Neuron (in vitro differentiated cells): ENCODE results near the gene ACTR6.
A peak's percentile ranks its signal among the peaks of the same experiment; 100 is the strongest.
"Not testable (repeated sequence)": the region's sequence is repeated elsewhere in the genome, so short reads cannot be mapped to it uniquely, and the experiment has no call there.

Source experiments
- H2AFZ ChIP-seq: one replicate; pipeline ENCODE4 v1.6.1; 2013; ENCODE audit warnings: low read depth, mild to moderate bottlenecking, inconsistent platforms, low read length, moderate library complexity
- H3K27me3 ChIP-seq: one replicate; pipeline ENCODE4 v1.6.1; 2013; ENCODE audit warnings: low read length; ENCODE audit not compliant: insufficient read depth
- H3K36me3 ChIP-seq: one replicate; pipeline ENCODE4 v1.6.1; 2013; ENCODE audit warnings: low read length; ENCODE audit not compliant: insufficient read depth
- H3K4me1 ChIP-seq: one replicate; pipeline ENCODE4 v1.6.1; 2013; ENCODE audit warnings: low read length; ENCODE audit not compliant: insufficient read depth
- H3K4me3 ChIP-seq: 2 replicates; pipeline ENCODE4 v1.5.1; 2013; ENCODE audit warnings: mild to moderate bottlenecking, low read length, moderate library complexity
- H3K9me3 ChIP-seq: one replicate; pipeline ENCODE4 v1.6.1; 2013; ENCODE audit warnings: low read length

Gene ACTR6

DNA sequence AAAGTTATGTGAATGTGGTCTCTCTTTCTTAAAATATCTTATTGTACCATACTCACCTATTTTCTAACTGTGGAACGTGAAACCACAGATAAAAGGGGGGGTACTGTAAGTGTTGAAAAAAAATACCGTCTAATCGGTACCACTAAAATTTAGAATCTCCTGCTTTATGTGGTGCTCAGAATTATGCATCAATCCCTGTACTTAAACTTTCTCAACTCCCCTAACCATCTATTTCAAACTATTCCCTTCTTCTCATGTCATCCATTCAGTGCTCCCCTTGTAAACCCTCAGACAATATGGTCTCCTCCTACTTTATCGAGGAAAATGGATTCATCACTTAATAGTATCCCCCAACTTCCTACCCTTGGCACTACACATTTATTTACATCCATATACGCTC lies 42.5 kb downstream of the ACTR6 start:
- H3K4me3 ChIP-seq: no peak overlapping the region

GRCh38 chr12:100247765-100248164 lies 47.1 kb downstream of the ACTR6 start:
- H2AFZ ChIP-seq: no peak overlapping the region
- no peaks in the 10 kb centered on the region for H3K36me3 ChIP-seq
- no peak overlapping the region for H3K4me3 ChIP-seq

More for the DNA sequence above, 42.5 kb downstream of the ACTR6 start:
- H3K4me1 ChIP-seq: no peaks in the 10 kb centered on the region
- H2AFZ ChIP-seq: no peak overlapping the region
- H3K27me3 ChIP-seq: no peaks in the 10 kb centered on the region
- H3K36me3 ChIP-seq: no peaks in the 10 kb centered on the region
- no peaks in the 10 kb centered on the region for H3K9me3 ChIP-seq

GRCh38 chr12:100248886-100249285 lies 48.3 kb downstream of the ACTR6 start:
- no peaks in the 10 kb centered on the region for H3K4me1 ChIP-seq
- no peak overlapping the region for H2AFZ ChIP-seq
- no peaks in the 10 kb centered on the region for H3K9me3 ChIP-seq

More at GRCh38 chr12:100247765-100248164, 47.1 kb downstream of the ACTR6 start:
- H3K27me3 ChIP-seq: no peaks in the 10 kb centered on the region
- no peaks in the 10 kb centered on the region for H3K4me1 ChIP-seq
- no peaks in the 10 kb centered on the region for H3K9me3 ChIP-seq

GRCh38 chr12:100249941-100250340 lies 49.3 kb downstream of the ACTR6 start:
- H3K4me1 ChIP-seq: no peaks in the 10 kb centered on the region
- H3K4me3 ChIP-seq: no peak overlapping the region
- H3K36me3 ChIP-seq: no peaks in the 10 kb centered on the region
- H3K9me3 ChIP-seq: no peaks in the 10 kb centered on the region
- no peaks in the 10 kb centered on the region for H3K27me3 ChIP-seq
- no peak overlapping the region for H2AFZ ChIP-seq

More at GRCh38 chr12:100248886-100249285, 48.3 kb downstream of the ACTR6 start:
- H3K36me3 ChIP-seq: no peaks in the 10 kb centered on the region
- H3K27me3 ChIP-seq: no peaks in the 10 kb centered on the region
- H3K4me3 ChIP-seq: no peak overlapping the region

DNA sequence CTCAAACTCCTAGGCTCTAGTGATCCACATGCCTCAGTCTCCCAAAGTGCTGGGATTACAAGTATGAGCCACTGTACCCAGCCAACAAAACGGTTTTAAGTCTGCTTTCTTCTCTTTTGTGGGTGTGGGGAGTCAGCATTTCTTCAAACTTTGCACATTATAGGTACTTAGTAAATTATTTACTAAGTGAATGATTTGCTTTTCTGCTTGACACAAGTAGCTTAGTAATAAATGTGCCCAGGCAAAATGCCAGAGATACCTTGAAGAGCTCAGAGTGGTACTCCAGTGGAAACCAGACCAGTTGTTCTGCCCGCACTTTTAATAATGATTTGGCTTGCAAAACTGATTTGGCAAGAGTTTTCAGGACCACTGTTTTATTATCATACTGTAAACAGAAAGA lies 51.3 kb downstream of the ACTR6 start:
- no peaks in the 10 kb centered on the region for H3K27me3 ChIP-seq
- H2AFZ ChIP-seq: no peak overlapping the region
- no peak overlapping the region for H3K4me3 ChIP-seq
- no peaks in the 10 kb centered on the region for H3K9me3 ChIP-seq
- no peaks in the 10 kb centered on the region for H3K4me1 ChIP-seq
- H3K36me3 ChIP-seq: no peaks in the 10 kb centered on the region

- H3K36me3 ChIP-seq: no peaks in the 10 kb centered on the region
- H3K9me3 ChIP-seq: no peaks in the 10 kb centered on the region
- H3K27me3 ChIP-seq: no peaks in the 10 kb centered on the region
- no peak overlapping the region for H2AFZ ChIP-seq
- H3K4me3 ChIP-seq: no peak overlapping the region
- H3K4me1 ChIP-seq: no peaks in the 10 kb centered on the region
Observed at GRCh38 chr12:100253437-100253836, 52.8 kb downstream of the ACTR6 start.

DNA sequence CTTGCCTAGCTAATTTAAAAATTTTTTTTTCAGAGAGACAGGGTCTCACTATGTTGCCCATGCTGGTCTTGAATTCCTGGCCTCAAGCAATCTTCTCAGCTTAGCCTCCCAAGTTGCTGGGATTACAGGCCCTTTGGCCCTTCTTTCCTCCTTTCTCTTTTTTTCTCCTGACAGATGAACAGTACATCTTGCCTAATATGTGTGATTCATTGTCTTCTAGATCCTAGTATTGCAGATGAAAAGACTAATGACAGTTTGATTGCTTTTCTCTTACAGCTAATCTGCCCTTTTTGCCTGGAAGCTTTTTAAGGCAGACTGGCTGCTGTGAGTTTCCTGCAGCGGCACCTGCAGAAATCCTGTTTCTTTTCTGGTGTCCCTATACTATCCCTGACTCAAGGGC lies 54.3 kb downstream of the ACTR6 start:
- Histone ChIP-seq H3K4me1 (no peaks in the 10 kb centered on the region), H3K4me3 (no peak overlapping the region), H3K9me3 (no peaks in the 10 kb centered on the region), H3K27me3 (no peaks in the 10 kb centered on the region), H2AFZ (no peak overlapping the region), H3K36me3 (no peaks in the 10 kb centered on the region)

DNA sequence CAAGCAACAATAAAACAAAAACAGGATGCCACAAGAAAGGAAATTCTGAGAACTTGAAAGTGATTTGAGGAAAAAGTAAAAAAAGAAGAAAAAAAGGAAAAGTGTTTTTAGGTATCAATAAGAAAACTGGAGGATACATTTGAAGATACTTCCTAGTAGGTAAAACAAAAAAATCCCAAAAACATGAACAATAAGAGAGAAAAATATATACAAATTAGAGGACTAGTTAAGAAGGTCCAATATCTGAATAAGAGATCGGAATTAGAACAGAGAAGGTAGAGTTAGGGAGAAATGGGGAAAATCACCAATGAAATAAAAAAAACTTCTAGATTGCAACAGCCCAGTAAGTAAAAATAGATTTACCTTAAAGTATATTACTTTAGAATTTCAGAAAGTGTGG lies 57.5 kb downstream of the ACTR6 start:
- Histone ChIP-seq H3K9me3 (no peaks in the 10 kb centered on the region), H3K4me3 (no peak overlapping the region)

GRCh38 chr12:100263131-100263530 lies 62.5 kb downstream of the ACTR6 start:
- H2AFZ ChIP-seq: no peak overlapping the region
- H3K4me1 ChIP-seq: peaks cover 5% of the 10 kb centered on the region

More for the DNA sequence above, 57.5 kb downstream of the ACTR6 start:
- H2AFZ ChIP-seq: no peak overlapping the region
- H3K4me1 ChIP-seq: no peaks in the 10 kb centered on the region
- no peaks in the 10 kb centered on the region for H3K27me3 ChIP-seq
- no peaks in the 10 kb centered on the region for H3K36me3 ChIP-seq

GRCh38 chr12:100265107-100265506 lies 64.5 kb downstream of the ACTR6 start:
- not testable (repeated sequence) for H3K36me3 ChIP-seq, H3K9me3 ChIP-seq, H2AFZ ChIP-seq, H3K27me3 ChIP-seq, H3K4me3 ChIP-seq
- H3K4me1 ChIP-seq: peaks cover 19% of the 10 kb centered on the region

More at GRCh38 chr12:100263131-100263530, 62.5 kb downstream of the ACTR6 start:
- Histone ChIP-seq H3K27me3 (no peaks in the 10 kb centered on the region), H3K9me3 (no peaks in the 10 kb centered on the region), H3K36me3 (no peaks in the 10 kb centered on the region), H3K4me3 (no peak overlapping the region)

- peak overlapping the region; percentile 85 for H2AFZ ChIP-seq
- peak overlapping the region; percentile 69 for H3K4me3 ChIP-seq
- no peaks in the 10 kb centered on the region for H3K27me3 ChIP-seq
Observed at GRCh38 chr12:100265732-100266584, 65.3 kb downstream of the ACTR6 start.

DNA sequence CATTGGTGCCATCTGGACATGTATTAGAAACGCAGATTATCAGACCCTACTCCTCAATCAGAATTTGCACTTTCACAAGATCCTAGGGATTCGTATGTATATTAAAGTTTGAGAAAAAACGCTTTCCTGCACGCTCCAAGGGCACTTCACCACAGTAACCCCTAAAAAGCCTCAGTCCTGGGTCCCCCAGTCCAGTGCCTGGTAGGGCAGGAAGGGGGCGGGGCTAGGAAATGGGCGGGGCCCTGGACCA lies 65.9 kb downstream of the ACTR6 start:
- peaks cover 19% of the 10 kb centered on the region for H3K4me1 ChIP-seq
- peak overlapping the region; percentile 69 for H3K4me3 ChIP-seq
- no peaks in the 10 kb centered on the region for H3K27me3 ChIP-seq
- H3K36me3 ChIP-seq: no peaks in the 10 kb centered on the region
- no peaks in the 10 kb centered on the region for H3K9me3 ChIP-seq
- H2AFZ ChIP-seq: peak overlapping the region; percentile 85

More at GRCh38 chr12:100265732-100266584, 65.3 kb downstream of the ACTR6 start:
- Histone ChIP-seq H3K36me3 (no peaks in the 10 kb centered on the region), H3K4me1 (peaks cover 19% of the 10 kb centered on the region), H3K9me3 (no peaks in the 10 kb centered on the region)

GRCh38 chr12:100266835-100267602 lies 66.4 kb downstream of the ACTR6 start, which contains the start of the genes DEPDC4 and SCYL2:
DEPDC4 (minus strand) TSS chr12:100267079; CDS start chr12:100267076, 3 bp downstream.
SCYL2 (plus strand) TSS chr12:100267177; CDS start chr12:100282971, 15,794 bp downstream.
- peak within 1 kb of the TSS; percentile 69 for H3K4me3 ChIP-seq
- H3K36me3 ChIP-seq: no peaks in the 10 kb centered on the region
- H3K9me3 ChIP-seq: no peaks in the 10 kb centered on the region

More at GRCh38 chr12:100266835-100267602, 66.4 kb downstream of the ACTR6 start, which contains the start of the genes DEPDC4 and SCYL2:
- peak within 1 kb of the TSS; percentile 85 for H2AFZ ChIP-seq
- H3K4me1 ChIP-seq: peaks cover 19% of the 10 kb centered on the region
- no peaks in the 10 kb centered on the region for H3K27me3 ChIP-seq
